IgD-negative memory B cell (primary cell): ENCODE results near the gene PLAA. TPM values are rescaled to one million over a fixed set of nuclear protein-coding genes. Genes with fewer than 3 reads are reported as not detected.

Experiments used
- H3K27ac Mint-ChIP-seq, 3 donors: one replicate each; pipeline ENCODE4 v1.8.0; 2020 to 2022; ENCODE audit warnings: mild to moderate bottlenecking in 3 of 3, mixed read lengths in 3 of 3, moderate library complexity in 1 of 3
- H3K27me3 Mint-ChIP-seq: one replicate; pipeline ENCODE4 v1.8.0; 2021; ENCODE audit warnings: mixed read lengths
- H3K36me3 Mint-ChIP-seq: one replicate; pipeline ENCODE4 v1.8.0; 2020; ENCODE audit warnings: mild to moderate bottlenecking, mixed read lengths
- H3K4me1 Mint-ChIP-seq, 3 donors: one replicate each; pipeline ENCODE4 v1.8.0; 2020 to 2022; ENCODE audit warnings: mixed read lengths in 3 of 3, mild to moderate bottlenecking in 1 of 3
- H3K4me3 Mint-ChIP-seq, 4 donors: one replicate each; pipeline ENCODE4 v1.8.0; 2020 to 2022; ENCODE audit warnings: mild to moderate bottlenecking in 4 of 4, mixed read lengths in 4 of 4, moderate library complexity in 3 of 4
- H3K9me3 Mint-ChIP-seq, 3 donors: one replicate each; pipeline ENCODE4 v1.8.0; 2020 to 2021; ENCODE audit warnings: mixed read lengths in 3 of 3, mild to moderate bottlenecking in 1 of 3
- polyA plus RNA-seq: library from polyadenylated mRNA; unstranded; fragments of 300-500 nt; fragmentation: Illumina TruSeq; gene quantifications from one replicate; pipeline ENCODE4 v1.2.3, GENCODE V29; 2021

PLAA gene
- polyA plus RNA-seq = 18.6 TPM

DNA sequence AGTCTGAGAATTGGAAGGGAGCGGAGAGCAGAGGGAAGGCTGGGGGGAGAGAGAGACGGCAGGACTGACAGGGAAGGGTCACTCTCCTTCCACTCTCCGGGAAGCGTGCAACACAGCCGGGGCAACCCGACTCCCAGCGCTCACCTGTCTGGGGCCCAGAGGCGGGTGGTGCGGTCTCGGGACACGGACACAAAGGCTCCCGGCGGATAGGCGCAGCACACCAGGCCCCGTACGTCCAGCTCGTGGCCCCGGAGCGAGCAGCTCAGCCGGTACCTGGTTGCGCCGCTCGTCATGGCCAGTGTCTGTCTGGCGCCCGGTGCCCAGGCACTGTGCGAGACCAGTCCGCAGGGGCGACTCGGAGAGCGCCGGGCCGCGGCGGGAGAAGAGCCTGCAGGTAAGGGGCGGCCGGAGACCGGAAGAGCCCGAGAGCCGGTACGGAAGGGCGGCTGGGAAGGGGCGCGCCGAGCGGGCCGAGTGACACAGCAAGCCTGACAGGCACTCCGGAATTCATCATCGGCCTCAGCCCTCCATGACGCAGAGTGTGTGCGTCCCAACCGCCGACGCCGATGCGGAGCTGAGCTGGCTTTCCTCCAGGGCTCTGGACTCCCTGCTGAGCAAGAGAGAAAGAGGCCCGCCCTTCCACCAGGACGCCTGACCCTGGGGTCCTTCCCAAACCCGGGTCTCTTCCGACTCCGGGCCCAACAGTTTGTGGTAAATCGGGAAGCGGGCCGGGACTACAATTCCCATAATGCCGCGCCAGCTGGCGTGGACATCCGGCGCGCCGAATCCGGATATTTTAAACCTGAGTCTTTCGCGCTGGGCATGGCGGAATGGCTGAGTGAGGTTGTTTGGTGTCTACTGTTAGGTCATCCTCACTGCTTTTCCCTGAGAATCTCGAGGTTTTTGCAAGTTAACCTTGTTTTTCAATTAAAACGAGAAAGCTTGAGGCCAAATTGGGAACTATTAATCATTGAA is at the start of gene PLAA:
Gene PLAA, minus strand, starts transcription at position 490 of the 975 bp plus-strand sequence. Its CDS starts 197 bp downstream, at position 293.
- Mint-ChIP-seq H3K4me1 (peaks cover 27 to 39% (median 35%) of the 10 kb centered on the region in 3 donors), H3K36me3 (no peaks in the 10 kb centered on the region)

DNA sequence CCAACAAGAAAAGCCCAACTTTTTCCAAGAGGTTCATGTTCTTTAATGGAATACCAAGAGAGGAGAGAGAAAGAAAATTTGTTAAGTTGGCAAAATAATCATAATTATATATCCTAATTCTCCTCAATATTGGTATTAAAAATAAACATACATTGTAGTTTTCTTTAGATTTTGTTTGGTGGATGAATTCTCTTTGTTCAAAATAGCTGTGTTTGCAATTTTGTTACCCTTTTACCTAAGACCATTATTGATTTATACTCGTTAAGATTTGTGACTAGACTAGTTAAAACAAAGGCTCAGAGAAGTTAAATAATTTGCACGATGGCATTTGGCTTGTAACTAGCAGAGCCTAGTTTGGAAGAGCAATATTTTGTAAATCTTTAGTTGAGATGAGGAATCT is 48.8 kb upstream of the PLAA start:
- peaks cover 7% of the 10 kb centered on the region for H3K36me3 Mint-ChIP-seq
- no peak overlapping the region for H3K4me3 Mint-ChIP-seq
- no peaks in the 10 kb centered on the region for H3K9me3 Mint-ChIP-seq
- no peaks in the 10 kb centered on the region for H3K4me1 Mint-ChIP-seq
- no peak overlapping the region for H3K27ac Mint-ChIP-seq
- no peaks in the 10 kb centered on the region for H3K27me3 Mint-ChIP-seq

More for the DNA sequence above, at the start of gene PLAA:
- H3K9me3 Mint-ChIP-seq = no peaks in the 10 kb centered on the region
- peak within 1 kb of the TSS; percentile 93 to 98 (median 97) for H3K4me3 Mint-ChIP-seq
- peak within 1 kb of the TSS; percentile 93 to 99 (median 98) for H3K27ac Mint-ChIP-seq
- H3K27me3 Mint-ChIP-seq = no peaks in the 10 kb centered on the region

DNA sequence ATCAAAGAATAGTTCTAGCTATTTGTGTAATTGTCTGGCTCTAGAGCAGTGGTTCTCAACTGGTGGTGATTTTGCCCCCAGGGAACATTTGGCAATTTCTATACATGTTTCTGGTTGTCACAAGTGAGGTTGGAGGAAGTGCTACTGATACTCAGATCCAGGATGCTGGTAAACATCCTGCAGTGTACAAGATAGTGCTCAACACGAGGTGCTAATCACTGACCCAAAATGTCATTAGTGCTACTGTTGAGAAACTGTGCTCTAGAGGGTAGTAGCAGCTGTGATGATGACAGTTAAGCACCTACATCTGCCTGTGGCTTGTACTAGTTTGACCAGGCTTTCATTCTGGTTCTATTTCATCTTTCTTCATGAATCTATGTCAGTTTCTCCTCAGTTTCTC is 36.3 kb upstream of the PLAA start:
- Mint-ChIP-seq H3K9me3 (peaks cover 0 to 4% (median 0%) of the 10 kb centered on the region in 3 donors), H3K27me3 (no peaks in the 10 kb centered on the region), H3K36me3 (peaks cover 16% of the 10 kb centered on the region), H3K4me3 (no peak overlapping the region), H3K4me1 (peaks cover 0 to 2% (median 0%) of the 10 kb centered on the region in 3 donors), H3K27ac (no peak overlapping the region)

DNA sequence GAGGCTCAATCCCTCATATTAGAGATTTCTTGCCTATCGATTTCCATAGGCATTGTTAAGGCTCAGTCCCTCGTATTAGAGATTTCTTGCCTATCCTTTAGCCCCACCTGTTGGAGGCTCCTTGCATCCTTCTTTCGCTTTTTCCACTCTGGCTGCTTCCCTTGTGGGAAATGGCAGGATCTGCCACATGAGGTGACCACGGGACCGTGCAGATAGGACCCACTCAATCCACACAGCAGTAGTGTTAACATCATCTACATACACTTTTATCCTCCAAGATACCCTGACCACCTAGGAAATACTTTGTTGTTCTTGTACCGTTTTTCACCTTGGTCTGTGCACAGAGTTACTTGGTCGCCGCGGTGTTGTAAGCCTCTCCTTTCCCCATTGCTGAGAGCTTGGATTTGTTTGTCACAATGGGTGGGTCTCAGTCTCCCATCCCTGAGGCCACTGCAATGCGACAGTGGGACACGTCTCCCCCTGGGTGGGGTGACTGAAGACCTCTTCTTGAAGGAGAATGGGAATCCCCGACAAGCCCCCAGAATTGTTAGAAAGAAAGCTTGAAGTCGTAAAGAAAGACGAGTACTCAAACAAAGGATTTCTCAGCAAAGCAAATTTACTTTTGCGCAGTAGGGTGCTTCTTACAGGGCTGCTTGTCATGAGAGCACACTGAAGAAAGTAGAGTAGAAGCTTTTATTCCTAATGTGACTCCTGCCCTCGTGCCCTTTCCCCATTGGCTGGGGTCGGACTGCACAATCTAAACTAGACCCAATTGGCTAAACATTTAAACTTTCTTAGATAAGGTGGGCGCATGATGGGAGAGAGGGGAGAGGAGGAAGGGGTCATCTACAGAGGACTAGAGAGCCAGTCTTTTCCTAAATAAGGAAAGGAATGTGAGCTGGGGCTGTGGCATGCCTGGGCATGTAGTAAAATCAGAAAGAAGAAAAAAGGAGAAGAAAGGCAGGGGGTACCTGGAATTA is 29.0 kb upstream of the PLAA start:
- Mint-ChIP-seq H3K36me3 (peaks cover 3% of the 10 kb centered on the region), H3K27me3 (no peaks in the 10 kb centered on the region), H3K9me3 (no peaks in the 10 kb centered on the region), H3K4me3 (no peak overlapping the region), H3K27ac (no peak overlapping the region), H3K4me1 (peaks cover 0 to 2% (median 0%) of the 10 kb centered on the region in 3 donors)

DNA sequence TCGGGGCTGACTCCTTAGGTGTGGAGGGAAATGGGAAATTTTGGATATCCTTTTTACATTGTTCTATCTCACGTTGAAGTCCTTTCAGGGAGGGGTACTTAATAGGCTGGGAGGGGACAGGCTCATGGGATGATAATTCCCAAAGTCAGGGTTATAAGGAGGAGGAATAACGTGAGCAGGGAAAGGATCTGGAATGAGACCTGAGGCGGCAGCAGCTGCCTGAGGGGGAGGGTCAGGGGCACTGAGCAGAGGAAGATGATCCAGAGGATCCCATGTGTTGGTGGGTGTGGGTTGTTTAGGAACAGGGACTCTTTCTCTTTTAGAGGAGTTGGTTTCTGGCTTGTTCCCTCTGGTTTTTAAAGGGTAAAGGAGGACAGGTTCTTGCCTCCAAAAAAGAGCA is 27.9 kb upstream of the PLAA start:
- H3K36me3 Mint-ChIP-seq = no peaks in the 10 kb centered on the region
- no peak overlapping the region for H3K27ac Mint-ChIP-seq
- H3K27me3 Mint-ChIP-seq = no peaks in the 10 kb centered on the region
- H3K4me1 Mint-ChIP-seq = no peaks in the 10 kb centered on the region
- H3K4me3 Mint-ChIP-seq = no peak overlapping the region
- peaks cover 0 to under 1% (median 0%) of the 10 kb centered on the region in 3 donors for H3K9me3 Mint-ChIP-seq

DNA sequence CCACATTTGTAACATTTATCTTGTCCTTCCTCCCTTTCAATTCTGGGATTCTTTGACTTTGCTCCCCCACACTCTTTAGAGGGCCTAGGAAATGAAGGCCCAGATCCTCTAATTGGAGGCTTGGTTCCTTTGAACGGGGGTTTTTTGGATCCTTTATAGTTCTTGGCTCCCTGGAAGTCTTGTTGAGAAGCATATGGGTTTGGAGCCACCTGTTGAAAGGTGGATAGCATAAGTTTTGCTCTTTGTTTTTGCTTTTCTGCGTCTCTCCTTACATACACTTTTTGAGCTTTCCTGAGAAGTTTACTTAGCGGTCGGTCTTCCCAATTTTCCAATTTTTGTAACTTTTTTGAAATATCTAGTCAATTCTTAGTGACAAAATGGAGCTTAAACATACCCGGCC is 26.9 kb upstream of the PLAA start:
- H3K27ac Mint-ChIP-seq = peak overlapping the region in 1 of 3 donors; percentile 6
- H3K36me3 Mint-ChIP-seq = no peaks in the 10 kb centered on the region
- H3K27me3 Mint-ChIP-seq = no peaks in the 10 kb centered on the region
- H3K4me3 Mint-ChIP-seq = no peak overlapping the region
- H3K4me1 Mint-ChIP-seq = no peaks in the 10 kb centered on the region
- H3K9me3 Mint-ChIP-seq = peaks cover 0 to 4% (median 0%) of the 10 kb centered on the region in 3 donors

DNA sequence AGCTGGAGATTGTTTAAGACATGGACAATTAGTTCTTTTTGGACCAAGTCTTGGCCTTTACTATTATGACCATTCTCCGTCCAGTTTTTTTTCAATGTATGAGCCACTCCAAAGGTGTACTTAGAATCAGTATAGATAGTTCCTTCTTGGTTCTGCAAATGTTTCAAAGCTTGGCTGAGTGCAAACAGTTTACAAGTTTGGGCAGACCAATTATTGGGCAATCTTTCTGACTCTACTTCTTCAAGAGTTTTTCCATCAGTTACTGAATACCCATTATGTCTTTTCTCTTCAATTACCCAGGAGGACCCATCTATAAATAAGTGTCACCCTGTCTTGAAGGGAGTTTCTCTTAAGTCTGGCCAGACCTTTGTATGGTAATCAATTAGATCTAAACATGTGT is 24.7 kb upstream of the PLAA start:
- H3K4me1 Mint-ChIP-seq = peaks cover 0 to 5% (median 0%) of the 10 kb centered on the region in 3 donors
- no peaks in the 10 kb centered on the region for H3K27me3 Mint-ChIP-seq
- H3K36me3 Mint-ChIP-seq = peaks cover 2% of the 10 kb centered on the region
- no peak overlapping the region for H3K27ac Mint-ChIP-seq
- no peak overlapping the region for H3K4me3 Mint-ChIP-seq
- H3K9me3 Mint-ChIP-seq = peaks cover 0 to 4% (median 0%) of the 10 kb centered on the region in 3 donors

DNA sequence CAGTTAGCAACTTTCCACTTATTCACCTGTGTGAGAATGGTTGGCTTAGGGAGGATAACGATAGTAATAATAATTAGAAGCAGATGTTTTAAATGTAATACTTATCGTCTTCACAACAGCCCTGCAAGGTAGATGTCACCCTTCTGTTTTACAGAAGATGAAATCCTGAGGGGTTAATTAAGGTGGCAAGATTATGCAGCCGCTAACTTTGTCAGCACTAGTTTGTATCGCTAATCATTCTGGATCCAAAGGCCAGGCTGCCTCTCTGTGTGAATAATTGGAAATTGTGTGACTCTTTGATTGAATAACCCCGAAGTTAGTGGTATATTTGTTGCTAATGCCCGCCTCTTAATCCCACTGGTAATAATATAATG is 9.8 kb upstream of the PLAA start:
- Mint-ChIP-seq H3K4me1 (peaks cover 20 to 38% (median 38%) of the 10 kb centered on the region in 3 donors), H3K4me3 (peak overlapping the region; percentile 90 to 98 (median 95)), H3K27ac (peak overlapping the region; percentile 81 to 98 (median 97)), H3K9me3 (no peaks in the 10 kb centered on the region), H3K27me3 (no peaks in the 10 kb centered on the region), H3K36me3 (no peaks in the 10 kb centered on the region)

DNA sequence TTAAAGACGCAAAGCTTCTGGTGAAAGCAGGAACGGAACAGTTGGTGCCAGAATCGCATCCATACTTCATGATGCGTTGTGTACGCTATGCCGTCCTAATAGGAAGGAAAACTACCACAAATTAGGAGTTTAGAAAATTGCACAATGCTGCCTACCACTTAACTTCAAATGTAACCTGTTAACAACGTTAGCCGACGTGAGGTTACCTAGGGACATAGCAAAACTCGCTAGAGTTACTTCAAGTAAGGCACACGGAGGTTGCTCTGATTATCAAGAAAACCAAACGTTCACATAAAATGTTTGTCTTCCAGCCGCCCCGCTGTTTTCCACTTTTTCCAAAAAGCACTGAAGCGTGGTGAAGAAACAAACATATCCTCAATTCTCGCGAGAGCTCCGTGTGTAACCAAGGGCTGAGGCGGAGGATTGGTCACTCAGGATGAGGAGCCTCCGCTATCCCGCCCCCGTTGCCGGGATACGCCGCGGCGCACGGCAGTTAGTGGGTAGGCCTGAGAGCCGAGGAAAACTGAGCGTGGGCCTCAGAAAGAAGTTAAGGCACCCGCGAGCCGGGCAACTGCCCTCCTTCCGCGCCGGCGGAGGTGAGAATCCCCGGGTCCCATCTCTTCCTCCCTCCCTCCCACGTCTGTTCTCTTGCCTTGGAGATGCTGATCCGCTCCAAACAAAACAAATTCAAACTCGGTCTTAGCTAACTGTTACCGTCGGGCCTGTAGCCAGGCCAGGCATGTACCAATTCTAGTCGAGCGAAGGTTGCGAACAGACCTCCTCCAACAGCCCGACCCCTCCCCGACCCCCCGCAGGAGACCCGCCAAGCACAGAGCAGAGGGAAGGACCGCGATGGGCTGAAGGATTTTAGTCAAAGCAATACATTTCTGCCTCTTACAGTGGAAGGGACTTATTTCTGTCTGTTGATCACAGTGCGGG is 9.1 kb upstream of the PLAA start, which contains the start of gene IFT74:
Gene IFT74, plus strand, starts transcription at position 492 of the 939 bp plus-strand sequence. CDS start 5,556 bp downstream, outside the sequence.
- Mint-ChIP-seq H3K27me3 (no peaks in the 10 kb centered on the region), H3K27ac (peak within 1 kb of the TSS; percentile 81 to 98 (median 97)), H3K36me3 (no peaks in the 10 kb centered on the region), H3K9me3 (no peaks in the 10 kb centered on the region), H3K4me1 (peaks cover 20 to 32% (median 31%) of the 10 kb centered on the region in 3 donors), H3K4me3 (peak within 1 kb of the TSS; percentile 90 to 98 (median 95))

DNA sequence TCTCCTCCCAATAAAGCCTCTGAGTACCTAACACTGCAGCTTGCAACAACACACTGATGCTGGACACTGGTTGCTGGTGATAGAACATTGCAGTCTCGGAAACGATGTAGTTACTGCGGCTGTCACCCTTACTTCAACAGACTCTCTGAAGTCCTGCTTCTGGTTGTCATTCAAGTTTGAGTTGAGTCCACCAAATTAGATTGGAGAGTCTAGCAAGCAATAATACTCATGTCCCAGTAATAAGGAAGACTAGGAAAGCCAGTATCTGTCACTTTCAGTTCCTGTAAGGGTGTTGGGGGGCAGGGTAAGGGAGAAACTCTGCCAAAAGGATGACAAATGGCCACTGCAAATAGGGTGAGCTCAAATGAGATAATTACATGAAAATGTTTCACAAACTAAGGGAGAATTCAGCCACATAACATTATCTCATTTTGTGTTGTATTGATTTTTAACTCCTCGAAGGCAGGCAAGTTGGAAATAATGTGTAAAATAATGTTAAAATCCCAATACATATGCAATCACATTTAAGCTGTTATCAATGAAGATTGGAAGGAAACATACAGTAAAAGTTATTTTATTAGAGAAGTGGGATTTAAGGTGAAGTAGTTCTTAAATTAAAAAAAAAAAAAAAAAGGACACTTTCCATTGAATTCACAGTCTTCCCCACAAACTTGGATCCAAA is 8.3 kb upstream of the PLAA start:
- peak overlapping the region; percentile 90 to 98 (median 95) for H3K4me3 Mint-ChIP-seq
- H3K27ac Mint-ChIP-seq = peak overlapping the region; percentile 81 to 98 (median 97)
- H3K27me3 Mint-ChIP-seq = no peaks in the 10 kb centered on the region
- no peaks in the 10 kb centered on the region for H3K36me3 Mint-ChIP-seq
- peaks cover 20 to 32% (median 31%) of the 10 kb centered on the region in 3 donors for H3K4me1 Mint-ChIP-seq
- H3K9me3 Mint-ChIP-seq = no peaks in the 10 kb centered on the region

DNA sequence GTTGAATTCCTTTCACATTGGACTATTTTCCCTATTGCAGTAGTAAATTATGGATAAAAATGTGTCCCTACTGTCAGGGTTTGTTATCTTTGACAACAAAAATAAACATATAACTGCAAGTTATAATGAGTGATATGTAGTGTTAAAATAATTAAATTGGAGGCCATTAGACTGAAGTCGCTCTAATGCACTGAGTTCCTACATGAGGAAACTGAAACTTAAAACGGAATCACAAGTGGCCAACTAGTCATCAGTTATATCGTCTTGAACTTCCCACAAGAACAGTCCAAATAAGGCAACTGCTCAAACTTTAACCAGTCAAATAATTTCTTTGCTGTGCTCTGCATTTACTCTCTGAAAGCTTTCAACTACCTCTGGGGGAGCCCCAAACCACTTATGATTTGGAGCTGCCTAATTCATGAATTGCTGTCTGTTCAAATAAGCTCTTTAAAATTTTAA is 7.0 kb upstream of the PLAA start:
- peaks cover 20 to 32% (median 31%) of the 10 kb centered on the region in 3 donors for H3K4me1 Mint-ChIP-seq
- no peaks in the 10 kb centered on the region for H3K27me3 Mint-ChIP-seq
- no peaks in the 10 kb centered on the region for H3K9me3 Mint-ChIP-seq
- no peaks in the 10 kb centered on the region for H3K36me3 Mint-ChIP-seq
- peak overlapping the region; percentile 12 to 85 (median 84) for H3K27ac Mint-ChIP-seq
- peak overlapping the region in 3 of 4 donors; percentile 35 to 96 (median 61) for H3K4me3 Mint-ChIP-seq

DNA sequence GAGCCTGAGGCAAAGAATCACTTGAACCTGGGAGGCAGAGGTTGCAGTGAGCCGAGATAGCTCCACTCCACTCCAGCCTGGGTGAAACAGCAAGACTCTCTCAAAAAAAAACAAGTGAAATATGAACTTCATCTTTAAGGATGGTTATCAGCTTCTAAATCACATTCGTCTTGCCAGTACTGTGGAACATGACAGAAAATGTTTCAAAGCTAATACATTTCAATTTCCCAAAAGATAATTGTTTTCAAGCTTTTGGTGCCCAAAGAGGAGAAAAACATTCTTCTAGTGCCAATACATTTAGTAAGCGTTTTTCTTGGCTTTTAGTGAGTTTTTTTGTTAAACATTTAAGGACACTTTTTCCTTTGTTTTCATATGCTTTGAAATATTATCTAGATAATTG is 4.8 kb upstream of the PLAA start:
- Mint-ChIP-seq H3K4me3 (no peak overlapping the region), H3K27me3 (no peaks in the 10 kb centered on the region), H3K27ac (no peak overlapping the region), H3K4me1 (peaks cover 18 to 35% (median 29%) of the 10 kb centered on the region in 3 donors), H3K36me3 (no peaks in the 10 kb centered on the region), H3K9me3 (no peaks in the 10 kb centered on the region)

DNA sequence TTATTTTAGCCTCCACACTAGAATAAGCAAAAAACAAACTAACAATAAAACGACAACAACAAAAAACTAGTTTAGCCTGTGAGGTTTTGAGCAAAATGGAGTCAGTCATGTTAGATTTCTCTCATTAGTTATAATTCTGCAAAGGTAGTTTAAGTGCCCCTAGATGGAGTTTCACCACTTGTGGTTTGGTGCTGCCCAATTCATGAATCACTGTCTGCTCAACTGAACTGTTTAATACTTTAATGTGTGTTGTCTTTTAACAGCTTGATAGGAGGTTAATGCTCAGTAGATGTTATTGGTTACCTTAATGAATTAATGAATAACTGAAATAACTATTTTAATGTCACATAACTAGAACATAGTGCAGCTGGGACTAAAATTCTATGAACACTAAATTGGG is 3.5 kb upstream of the PLAA start:
- Mint-ChIP-seq H3K4me1 (peaks cover 26 to 31% (median 27%) of the 10 kb centered on the region in 3 donors), H3K4me3 (peak overlapping the region in 1 of 4 donors; percentile 31)

More for the DNA sequence above, 3.5 kb upstream of the PLAA start:
- Mint-ChIP-seq H3K27ac (no peak overlapping the region), H3K27me3 (no peaks in the 10 kb centered on the region), H3K36me3 (no peaks in the 10 kb centered on the region), H3K9me3 (no peaks in the 10 kb centered on the region)
